GM19455 (cell line): Measurements from ENCODE around the gene GADD45B.

Source experiments
- ATAC-seq: cut with Tn5 transposase; IDR thresholded peaks from one replicate; pipeline ENCODE4 v1.9.1; 2021; ENCODE audit not compliant: unreplicated experiment

GADD45B gene

DNA sequence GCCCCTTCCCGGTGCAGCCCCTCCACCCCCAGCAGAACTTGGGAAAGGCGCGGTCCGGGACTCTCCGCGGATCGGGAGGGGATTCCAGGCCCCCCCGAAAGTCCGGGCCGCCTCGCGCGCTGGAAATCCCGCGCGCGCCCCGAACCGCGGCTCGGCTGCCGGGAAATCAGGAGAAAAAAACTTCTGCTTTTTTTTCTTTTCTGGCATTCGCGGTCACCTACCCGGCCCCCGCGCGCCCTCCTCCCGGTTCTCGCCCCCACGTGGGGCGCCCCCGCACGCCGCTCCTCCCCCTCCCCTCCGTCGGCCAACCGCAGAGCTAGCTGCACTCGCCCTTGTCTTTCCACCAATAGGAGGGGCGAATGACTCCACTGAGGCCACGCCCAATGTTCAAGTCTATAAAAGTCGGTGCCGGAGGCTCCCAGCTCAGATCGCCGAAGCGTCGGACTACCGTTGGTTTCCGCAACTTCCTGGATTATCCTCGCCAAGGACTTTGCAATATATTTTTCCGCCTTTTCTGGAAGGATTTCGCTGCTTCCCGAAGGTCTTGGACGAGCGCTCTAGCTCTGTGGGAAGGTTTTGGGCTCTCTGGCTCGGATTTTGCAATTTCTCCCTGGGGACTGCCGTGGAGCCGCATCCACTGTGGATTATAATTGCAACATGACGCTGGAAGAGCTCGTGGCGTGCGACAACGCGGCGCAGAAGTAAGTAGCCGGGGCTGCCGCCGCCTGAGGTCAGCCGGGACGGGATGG is at the start of gene GADD45B:
Gene GADD45B, plus strand, starts transcription at position 426 of the 749 bp plus-strand sequence. Its CDS starts 232 bp downstream, at position 658.
- ATAC-seq: peak; percentile 49

DNA sequence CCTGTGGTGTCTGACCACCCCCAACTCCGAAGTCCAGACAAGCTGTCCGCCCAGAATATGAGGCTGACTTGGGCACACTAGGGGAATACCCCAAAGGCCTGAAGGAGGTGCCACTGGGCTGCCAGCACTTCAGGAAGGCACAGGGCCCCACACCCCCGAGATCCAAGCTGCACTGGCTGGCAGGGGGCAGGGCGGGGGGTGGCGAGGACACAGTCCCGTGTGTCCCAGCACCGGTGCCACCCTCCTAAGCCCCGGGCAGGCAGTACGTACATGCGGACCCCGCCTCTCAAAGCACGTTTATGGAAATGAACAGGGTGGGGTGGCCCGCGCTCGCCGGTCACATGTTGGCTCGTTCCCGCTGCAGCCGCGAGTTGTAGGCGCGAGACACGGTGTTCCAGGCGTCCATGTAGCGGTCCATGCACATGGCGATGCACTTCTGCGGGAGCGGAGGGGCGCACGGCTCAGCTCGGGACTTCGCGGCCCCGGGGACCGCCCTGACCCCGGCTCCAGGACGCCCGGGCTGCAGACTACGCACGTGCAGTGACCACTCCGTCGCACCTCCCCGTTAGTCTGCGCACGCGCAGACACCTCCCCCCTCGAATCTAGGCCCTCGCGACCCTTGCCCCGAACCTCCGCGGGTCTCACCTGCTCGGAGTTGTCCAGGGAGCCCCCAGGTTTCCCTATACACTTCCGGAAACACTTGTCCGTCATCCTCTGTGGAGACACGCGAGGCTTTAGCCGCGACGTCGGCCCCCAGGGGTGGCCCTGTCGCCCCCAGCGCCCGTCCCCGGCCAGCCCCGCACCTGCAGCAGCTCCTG is 49.1 kb upstream of the GADD45B start:
- ATAC-seq: peak; percentile 21

GRCh38 chr19:2427429-2428320 is 48.3 kb upstream of the GADD45B start, which contains the start of gene TIMM13:
Gene TIMM13, minus strand, starts transcription at chr19:2427586. Its CDS starts 53 bp downstream, at chr19:2427533.
- ATAC-seq: peak; percentile 70

DNA sequence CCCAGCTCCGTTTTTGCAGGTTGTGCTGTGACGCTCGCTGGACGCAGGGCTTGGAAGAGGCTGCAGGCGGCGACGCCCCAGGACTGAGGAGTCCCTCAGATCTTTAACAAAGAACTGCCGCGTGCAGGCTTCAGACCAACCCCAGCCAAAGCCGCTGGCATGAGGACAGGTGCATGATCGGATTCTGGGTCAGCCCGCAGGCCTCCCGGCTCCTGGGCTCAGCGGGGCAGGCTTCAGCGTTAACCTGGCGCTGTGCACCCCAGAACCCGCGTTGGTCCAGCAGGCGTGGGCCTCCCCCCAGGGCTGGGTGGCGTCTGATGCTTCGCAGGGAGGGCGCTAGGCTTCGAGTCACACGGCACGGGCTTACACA is 47.6 kb upstream of the GADD45B start:
- ATAC-seq: no peak

DNA sequence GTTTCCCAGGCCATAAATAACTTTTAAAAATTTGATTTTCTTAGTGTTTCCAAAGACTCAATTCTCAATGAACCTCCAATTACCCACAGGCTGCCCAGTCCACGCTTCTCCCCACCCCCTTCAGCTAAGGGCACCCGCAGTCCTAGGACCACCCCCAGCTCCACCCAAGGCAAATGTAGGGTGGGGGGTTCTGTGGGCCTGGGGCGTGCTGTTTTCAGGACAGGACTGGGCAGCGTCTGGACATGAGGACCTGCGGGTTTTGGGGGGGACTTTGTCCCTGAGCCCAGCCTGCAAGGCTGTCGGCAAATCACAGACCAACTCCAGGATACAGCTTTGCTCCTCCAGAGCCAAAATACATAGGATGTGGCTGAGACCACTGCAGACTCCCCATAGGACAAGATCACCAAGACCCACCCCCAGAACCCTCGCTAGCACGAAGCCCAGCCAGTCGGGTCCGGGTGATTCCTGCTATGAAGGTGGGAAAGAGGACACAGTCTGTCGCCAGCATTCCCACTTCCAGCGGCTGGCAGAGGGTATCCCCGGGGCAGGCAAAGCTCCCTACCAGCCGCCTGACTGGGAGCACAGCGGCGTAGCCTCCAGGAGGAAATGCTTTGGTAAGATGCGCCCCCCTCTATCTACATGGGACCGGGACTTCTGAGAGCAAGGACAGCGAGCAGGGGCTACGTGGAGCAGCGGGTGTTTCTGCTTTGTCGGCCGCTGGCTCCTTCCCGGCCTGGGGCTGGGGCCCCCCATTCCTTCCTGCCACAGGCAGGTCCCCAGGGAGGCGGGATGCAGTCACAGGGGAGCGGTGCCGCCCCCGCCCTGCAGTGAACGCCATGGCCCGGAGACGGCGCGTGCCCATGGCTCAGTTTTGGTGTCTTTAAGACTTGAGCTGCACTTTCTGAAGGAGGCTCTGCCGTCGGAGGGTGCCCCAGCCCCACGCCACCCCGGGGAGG is 46.9 kb upstream of the GADD45B start:
- no peak for ATAC-seq

DNA sequence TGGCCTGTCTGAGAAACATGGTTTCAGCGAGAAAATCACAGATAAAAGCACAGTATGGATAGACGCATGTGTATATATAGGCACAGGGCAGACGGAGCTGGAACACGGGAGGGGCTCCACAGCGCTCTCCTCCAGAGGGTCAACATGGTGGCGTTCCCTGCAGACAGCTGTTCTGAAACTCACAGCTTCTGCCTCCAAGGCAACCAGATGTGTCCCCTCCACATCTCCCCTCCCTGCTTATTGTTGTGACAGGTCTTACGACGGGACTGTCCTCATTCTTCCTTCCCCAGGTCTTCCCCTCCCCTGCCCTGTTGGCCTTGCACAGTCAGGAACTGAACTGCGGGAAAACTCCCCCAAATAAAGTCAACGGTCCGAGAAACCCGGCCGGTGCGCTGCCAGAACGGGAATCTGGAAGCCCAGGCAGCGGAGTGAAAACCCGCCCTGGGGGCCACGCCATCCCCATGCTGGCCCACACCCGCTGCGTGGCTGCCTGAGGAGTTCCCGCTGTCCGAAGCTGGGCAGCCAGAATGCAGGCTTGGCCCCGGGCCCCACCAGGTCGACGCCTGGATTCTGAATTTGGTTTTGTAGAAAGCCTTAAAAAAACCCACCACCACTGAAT is 45.9 kb upstream of the GADD45B start:
- ATAC-seq: no peak

- no peak for ATAC-seq
Measured at GRCh38 chr19:2431318-2432055, 44.4 kb upstream of the GADD45B start.

DNA sequence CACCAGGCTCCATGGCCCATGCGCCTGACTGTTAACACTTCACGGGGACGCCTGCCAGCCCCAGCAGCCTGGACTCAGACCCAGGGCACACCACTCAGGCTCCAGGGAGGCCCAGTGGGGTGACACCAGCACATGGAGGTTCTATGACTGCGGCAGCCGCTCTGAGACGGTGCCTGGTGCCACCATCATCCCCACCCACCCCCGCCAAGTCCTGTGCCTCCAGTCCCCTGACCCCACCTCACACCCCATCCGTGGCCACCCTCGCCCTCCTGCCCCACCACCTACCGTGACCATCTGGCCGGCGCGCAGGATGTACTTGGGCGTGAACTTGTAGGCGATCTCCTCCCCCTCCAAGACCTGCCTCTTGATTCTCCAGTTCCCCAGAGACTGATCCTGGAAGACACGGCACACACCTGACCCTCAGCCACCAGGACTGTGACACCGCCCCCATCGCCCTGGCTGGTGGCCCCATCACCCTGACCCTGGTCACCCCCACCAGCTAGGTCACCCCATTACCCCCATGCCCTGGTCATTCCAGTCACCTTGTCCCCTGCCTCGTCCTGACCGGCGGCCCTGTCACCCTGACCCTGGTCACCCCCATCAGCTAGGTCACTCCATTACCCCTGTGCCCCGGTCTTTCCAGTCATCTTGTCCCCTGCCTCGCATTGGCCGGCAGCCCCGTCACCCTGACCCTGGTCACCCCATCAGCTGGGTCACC is 43.6 kb upstream of the GADD45B start:
- ATAC-seq: no peak

DNA sequence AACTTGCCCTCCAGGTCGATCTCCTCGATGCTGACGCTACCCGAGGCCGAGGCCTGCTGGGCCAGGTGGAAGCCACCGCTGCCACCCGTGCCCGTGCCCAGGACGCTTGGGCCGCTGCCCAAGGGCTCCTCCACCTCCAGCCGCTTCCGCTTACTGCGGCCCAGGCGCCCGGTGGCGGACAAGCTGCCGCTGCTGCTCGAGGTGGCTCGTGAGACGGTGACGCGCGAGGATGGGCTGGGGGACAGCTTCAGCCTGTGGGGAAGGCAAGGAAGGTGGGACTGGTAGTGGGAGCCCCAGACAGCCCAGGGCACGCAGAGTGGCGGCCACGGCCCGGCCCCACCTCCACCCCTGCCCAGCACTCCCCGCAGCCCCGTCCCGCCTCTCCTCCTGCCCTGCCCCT is 42.1 kb upstream of the GADD45B start:
- ATAC-seq: no peak

GRCh38 chr19:2434267-2434666 is 41.7 kb upstream of the GADD45B start:
- no peak for ATAC-seq

DNA sequence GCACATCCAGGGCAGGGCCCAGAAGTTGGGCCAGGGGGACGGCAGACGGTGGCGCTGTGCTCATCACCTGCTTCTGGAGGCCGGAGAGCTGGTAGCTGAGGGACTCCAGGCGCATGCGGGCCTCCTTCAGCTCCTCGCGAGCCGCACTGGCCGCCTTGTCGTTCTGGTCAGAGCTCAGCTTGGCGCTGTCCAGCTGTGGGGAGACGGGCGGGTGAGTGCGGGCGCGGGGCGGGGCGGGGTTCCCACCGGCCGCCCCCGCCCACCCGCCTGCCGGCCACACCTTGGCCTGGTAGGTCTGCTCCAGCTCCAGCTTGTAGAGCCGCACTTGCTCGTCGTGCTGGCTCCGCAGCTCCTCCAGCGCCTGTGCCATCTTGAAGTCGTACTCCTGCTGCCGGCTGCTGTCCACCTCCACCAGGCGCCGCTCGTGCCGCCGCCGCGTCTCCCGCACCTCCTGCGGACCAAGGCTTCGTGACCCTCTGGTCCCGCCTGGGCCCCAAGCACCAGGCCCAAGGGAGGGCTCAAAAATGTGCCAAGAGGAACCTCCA is 41.1 kb upstream of the GADD45B start:
- ATAC-seq: no peak

GRCh38 chr19:2436384-2436783 is 39.5 kb upstream of the GADD45B start:
- ATAC-seq: no peak

- no peak for ATAC-seq
Measured at GRCh38 chr19:2436926-2437325, 39.0 kb upstream of the GADD45B start.

DNA sequence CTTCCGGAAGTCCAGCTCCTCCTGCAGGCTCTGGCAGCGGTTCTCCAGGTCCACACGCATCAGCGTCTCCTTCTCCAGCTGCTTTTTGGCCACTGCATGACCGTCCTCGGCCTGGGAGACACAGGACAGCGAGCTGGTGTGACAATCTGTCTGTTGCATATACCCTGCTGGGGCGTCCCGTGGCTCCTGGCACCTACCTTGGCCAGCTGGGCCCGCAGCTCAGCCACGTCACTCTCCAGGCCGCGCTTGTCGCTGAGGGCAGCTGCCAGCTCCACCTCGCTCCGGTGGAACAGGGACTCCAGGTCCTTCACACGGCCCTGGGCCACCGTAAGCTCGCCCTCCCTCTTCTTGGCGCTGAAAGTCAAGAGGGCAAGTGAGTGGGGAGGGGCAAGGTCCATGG is 37.7 kb upstream of the GADD45B start:
- ATAC-seq: no peak

DNA sequence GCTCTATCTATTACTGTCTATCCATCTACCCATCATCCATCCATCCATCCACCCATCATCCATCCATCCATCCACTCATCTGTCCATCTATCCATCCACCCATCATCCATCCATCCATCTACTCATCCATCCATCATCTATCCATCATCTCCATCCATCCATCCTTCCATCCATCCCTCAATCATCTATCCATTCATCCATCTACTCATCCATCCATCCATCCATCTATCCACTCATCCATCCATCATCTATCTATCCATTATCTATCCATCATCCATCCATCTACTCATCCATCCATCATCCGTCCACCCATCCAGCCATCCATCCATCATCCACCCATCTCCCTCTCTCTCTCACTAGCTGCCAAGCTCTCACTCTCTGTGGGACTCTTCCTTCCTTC is 35.4 kb upstream of the GADD45B start:
- no peak for ATAC-seq

GRCh38 chr19:2441096-2441752 is 34.7 kb upstream of the GADD45B start:
- ATAC-seq: no peak

- no peak for ATAC-seq
Measured at GRCh38 chr19:2443116-2443784, 32.7 kb upstream of the GADD45B start.
